Measurements from ENCODE around the gene OPCML.

The OPCML gene

DNA sequence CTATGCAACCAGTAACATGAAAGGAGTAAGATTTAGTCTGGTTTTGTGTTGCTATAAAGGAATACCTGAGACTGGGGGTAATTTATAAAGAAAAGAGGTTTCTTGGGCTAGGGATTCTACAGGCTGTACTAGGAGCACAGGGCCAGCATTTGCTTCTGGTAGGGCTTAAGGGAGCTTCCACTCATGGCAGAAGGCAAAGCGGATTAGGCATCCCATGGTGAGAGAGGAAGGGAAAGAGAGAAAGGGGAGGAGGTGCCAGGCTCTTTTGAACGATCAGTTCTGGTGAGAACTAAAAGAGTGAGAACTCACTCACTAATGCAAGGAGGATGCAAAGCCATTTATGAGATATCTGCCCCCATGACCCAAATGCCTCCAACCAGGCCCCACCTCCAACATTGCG is 283.2 kb downstream of the OPCML start:
- no peak overlapping the region for H3K4me3 ChIP-seq (replicated peaks; ENCODE audit: low read depth, low read length)
- no peak for DNase-seq (ENCODE audit: low read depth)
- no peak for TF ChIP-seq CTCF (IDR thresholded peaks at IDR 0.05; ENCODE audit: low read length, missing control alignments)

DNA sequence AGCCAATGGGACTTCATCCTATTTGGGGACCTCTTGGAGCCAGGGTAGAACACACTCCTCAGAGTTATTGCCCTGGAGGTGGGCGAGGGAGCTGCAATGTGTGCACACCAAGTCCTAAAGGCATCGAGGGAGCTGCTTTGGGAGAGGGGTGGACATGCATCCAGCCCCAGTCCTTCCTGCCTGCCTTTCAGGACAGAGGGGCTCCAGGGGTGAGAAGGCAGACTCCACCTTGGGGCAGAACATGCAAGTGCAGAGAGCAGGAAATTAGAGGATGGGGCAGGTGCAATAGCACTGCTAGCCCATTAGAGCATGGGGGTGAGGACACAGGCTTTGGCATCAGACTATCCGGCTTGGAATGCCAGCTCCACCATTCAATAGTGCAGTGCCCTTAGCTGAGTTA is 288.5 kb downstream of the OPCML start:
- TF ChIP-seq CTCF (IDR thresholded peaks at IDR 0.05; ENCODE audit: low read length, missing control alignments): no peak
- no peak overlapping the region for H3K4me3 ChIP-seq (replicated peaks; ENCODE audit: low read depth, low read length)
- no peak for DNase-seq (ENCODE audit: low read depth)

- no peak for DNase-seq (ENCODE audit: low read depth)
- TF ChIP-seq CTCF (IDR thresholded peaks at IDR 0.05; ENCODE audit: low read length, missing control alignments): no peak
- H3K4me3 ChIP-seq (replicated peaks; ENCODE audit: low read depth, low read length): no peak overlapping the region
Observed at GRCh38 chr11:133240908-133241655, 291.2 kb downstream of the OPCML start.

- H3K4me3 ChIP-seq (replicated peaks; ENCODE audit: low read depth, low read length): no peak overlapping the region
- no peak for TF ChIP-seq CTCF (IDR thresholded peaks at IDR 0.05; ENCODE audit: low read length, missing control alignments)
- no peak for DNase-seq (ENCODE audit: low read depth)
Observed at GRCh38 chr11:133239575-133239974, 292.7 kb downstream of the OPCML start.

- H3K4me3 ChIP-seq (replicated peaks; ENCODE audit: low read depth, low read length): no peak overlapping the region
- DNase-seq (ENCODE audit: low read depth): no peak
- TF ChIP-seq CTCF (IDR thresholded peaks at IDR 0.05; ENCODE audit: low read length, missing control alignments): no peak
Observed at GRCh38 chr11:133238495-133238894, 293.8 kb downstream of the OPCML start.

DNA sequence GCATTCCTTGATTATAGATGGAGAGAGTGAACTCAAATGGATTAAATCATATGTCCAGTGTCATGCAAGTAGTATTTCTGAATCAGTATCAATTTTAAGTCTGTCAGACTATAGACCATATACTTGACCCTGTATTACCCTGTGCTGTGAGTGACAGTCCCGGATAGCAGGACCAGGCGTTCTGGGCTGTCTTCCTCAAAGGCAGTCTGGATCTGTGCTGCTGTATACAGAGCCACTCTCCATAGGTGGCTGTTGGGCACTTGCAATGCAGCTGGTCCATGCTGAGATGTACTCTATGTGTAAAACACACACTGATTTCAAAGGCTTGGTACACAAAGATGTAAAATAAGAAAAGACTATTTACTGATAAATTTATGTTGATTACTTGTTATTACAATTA is 294.3 kb downstream of the OPCML start:
- no peak for TF ChIP-seq CTCF (IDR thresholded peaks at IDR 0.05; ENCODE audit: low read length, missing control alignments)
- no peak for DNase-seq (ENCODE audit: low read depth)
- H3K4me3 ChIP-seq (replicated peaks; ENCODE audit: low read depth, low read length): no peak overlapping the region

GRCh38 chr11:133235381-133235780 is 296.9 kb downstream of the OPCML start:
- DNase-seq (ENCODE audit: low read depth): no peak
- H3K4me3 ChIP-seq (replicated peaks; ENCODE audit: low read depth, low read length): no peak overlapping the region
- no peak for TF ChIP-seq CTCF (IDR thresholded peaks at IDR 0.05; ENCODE audit: low read length, missing control alignments)
